GM12892 (cell line): ENCODE data around the gene ZMYND12.

Experiments used
- POLR2A ChIP-seq: IDR thresholded peaks from 2 replicates; pipeline ENCODE4 v1.6.1; 2011; ENCODE audit warnings: low read depth, low read length, control low read depth
- POLR2AphosphoS5 ChIP-seq: IDR thresholded peaks from 2 replicates; pipeline ENCODE4 v1.6.1; 2011; ENCODE audit warnings: low read depth, low read length, control low read depth
- TAF1 ChIP-seq: IDR thresholded peaks from 2 replicates; pipeline ENCODE4 v1.6.1; 2011; ENCODE audit warnings: low read depth, mild to moderate bottlenecking, control low read depth, low read length, borderline replicate concordance

GRCh38 chr1:42462828-42463763 lies 7.3 kb upstream of the ZMYND12 start, which contains the start of gene CCDC30:
- TF ChIP-seq POLR2AphosphoS5 (no peak), TAF1 (no peak), POLR2A (no peak; the same call in 1 of the 2 replicates)
